Activated T-cell treated with anti-CD3 and anti-CD28 coated beads for 4 hours (primary cell): ENCODE measurements around the gene GSG1L.
"Not testable (repeated sequence)": the region's sequence is repeated elsewhere in the genome, so short reads cannot be mapped to it uniquely, and the experiment has no call there.

ENCODE experiments used
- DNase-seq: peaks from one replicate; pipeline ENCODE4 v3.0.0-alpha.2; 2020

GSG1L gene

GRCh38 chr16:27883576-27883975 is 179.9 kb downstream of the GSG1L start:
- DNase-seq = no peak

- no peak for DNase-seq
These were observed 183.2 kb downstream of the GSG1L start for GRCh38 chr16:27880287-27880686.

GRCh38 chr16:27879601-27880247 is 183.8 kb downstream of the GSG1L start:
- no peak for DNase-seq

GRCh38 chr16:27872627-27873026 is 190.9 kb downstream of the GSG1L start:
- DNase-seq = not testable (repeated sequence)

GRCh38 chr16:27870116-27870798 is 193.3 kb downstream of the GSG1L start:
- DNase-seq = no peak

- no peak for DNase-seq
These were observed 194.1 kb downstream of the GSG1L start for GRCh38 chr16:27869411-27869810.

GRCh38 chr16:27868180-27868579 is 195.3 kb downstream of the GSG1L start:
- no peak for DNase-seq

GRCh38 chr16:27867122-27868110 is 196.1 kb downstream of the GSG1L start:
- DNase-seq = peak; percentile 14

GRCh38 chr16:27863377-27863776 is 200.1 kb downstream of the GSG1L start:
- DNase-seq = no peak

GRCh38 chr16:27862953-27863352 is 200.6 kb downstream of the GSG1L start:
- no peak for DNase-seq

- DNase-seq = no peak
These were observed 203.4 kb downstream of the GSG1L start for GRCh38 chr16:27860091-27860490.

- DNase-seq = no peak
These were observed 204.5 kb downstream of the GSG1L start for GRCh38 chr16:27859020-27859419.

- DNase-seq = no peak
These were observed 209.9 kb downstream of the GSG1L start for GRCh38 chr16:27853651-27854050.

GRCh38 chr16:27853101-27853500 is 210.4 kb downstream of the GSG1L start:
- DNase-seq = no peak

- DNase-seq = no peak
These were observed 210.8 kb downstream of the GSG1L start for GRCh38 chr16:27852681-27853080.

- no peak for DNase-seq
These were observed 211.4 kb downstream of the GSG1L start for GRCh38 chr16:27852116-27852515.

GRCh38 chr16:27851586-27851985 is 211.9 kb downstream of the GSG1L start:
- DNase-seq = no peak

- no peak for DNase-seq
These were observed 213.9 kb downstream of the GSG1L start for GRCh38 chr16:27849621-27850020.

GRCh38 chr16:27847030-27847550 is 216.4 kb downstream of the GSG1L start:
- DNase-seq = no peak

- DNase-seq = no peak
These were observed 218.7 kb downstream of the GSG1L start for GRCh38 chr16:27844826-27845225.

GRCh38 chr16:27843800-27844199 is 219.7 kb downstream of the GSG1L start:
- DNase-seq = no peak

- no peak for DNase-seq
These were observed 221.6 kb downstream of the GSG1L start for GRCh38 chr16:27841911-27842310.
